HepG2 (cell line): ENCODE results near the gene ATP10A.

Source experiments
- ATF3 ChIP-seq: sonication (generic); formaldehyde crosslinking; IDR thresholded peaks from 2 replicates; pipeline ENCODE4 v1.4.0; 2020; ENCODE audit warnings: missing genetic modification reagents
- DNMT1 ChIP-seq: sonication (generic); formaldehyde crosslinking; IDR thresholded peaks from 2 replicates; pipeline ENCODE4 v1.5.1; 2020; ENCODE audit warnings: mild to moderate bottlenecking, missing genetic modification reagents
- KDM5B ChIP-seq: sonication (generic); formaldehyde crosslinking; IDR thresholded peaks from 2 replicates; pipeline ENCODE4 v1.4.0; 2020; ENCODE audit warnings: missing genetic modification reagents, mild to moderate bottlenecking, borderline replicate concordance
- MTF1 ChIP-seq: sonication (generic); formaldehyde crosslinking; IDR thresholded peaks from 2 replicates; pipeline ENCODE4 v1.5.0; 2020; ENCODE audit warnings: missing genetic modification reagents
- ZNF136 ChIP-seq: sonication (generic); formaldehyde crosslinking; IDR thresholded peaks from 2 replicates; pipeline ENCODE4 v1.8.1; 2022; ENCODE audit warnings: low read depth, mild to moderate bottlenecking, moderate library complexity, missing genetic modification reagents
- ZNF274 ChIP-seq: sonication (generic); formaldehyde crosslinking; IDR thresholded peaks from 2 replicates; pipeline ENCODE4 v1.5.1; 2020; ENCODE audit warnings: mild to moderate bottlenecking, missing genetic modification reagents
- TF ChIP-seq, protein P1 (sequence below): sonication (generic); formaldehyde crosslinking; IDR thresholded peaks from 2 replicates; pipeline ENCODE4 v1.5.0; 2020; ENCODE audit warnings: missing genetic modification reagents
- TF ChIP-seq, protein P2 (sequence below): sonication (generic); formaldehyde crosslinking; IDR thresholded peaks from 2 replicates; pipeline ENCODE4 v1.9.0; 2021; ENCODE audit warnings: missing genetic modification reagents, borderline replicate concordance
- TF ChIP-seq, protein P3 (sequence below): sonication (generic); formaldehyde crosslinking; IDR thresholded peaks from 2 replicates; pipeline ENCODE4 v1.5.0; 2020; ENCODE audit warnings: mild to moderate bottlenecking, missing genetic modification reagents, moderate library complexity

GRCh38 chr15:25777037-25777436, 86.1 kb downstream of the ATP10A start:
- TF ChIP-seq ATF3 (CRISPR knock-in tag) (no peak), ZNF136 (no peak), KDM5B (CRISPR knock-in tag) (no peak), MTF1 (no peak), ZNF274 (CRISPR knock-in tag) (no peak), DNMT1 (CRISPR knock-in tag) (no peak)
- TF ChIP-seq, protein P1, sequence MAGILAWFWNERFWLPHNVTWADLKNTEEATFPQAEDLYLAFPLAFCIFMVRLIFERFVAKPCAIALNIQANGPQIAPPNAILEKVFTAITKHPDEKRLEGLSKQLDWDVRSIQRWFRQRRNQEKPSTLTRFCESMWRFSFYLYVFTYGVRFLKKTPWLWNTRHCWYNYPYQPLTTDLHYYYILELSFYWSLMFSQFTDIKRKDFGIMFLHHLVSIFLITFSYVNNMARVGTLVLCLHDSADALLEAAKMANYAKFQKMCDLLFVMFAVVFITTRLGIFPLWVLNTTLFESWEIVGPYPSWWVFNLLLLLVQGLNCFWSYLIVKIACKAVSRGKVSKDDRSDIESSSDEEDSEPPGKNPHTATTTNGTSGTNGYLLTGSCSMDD (CRISPR knock-in tag) = no peak
- TF ChIP-seq, protein P2, sequence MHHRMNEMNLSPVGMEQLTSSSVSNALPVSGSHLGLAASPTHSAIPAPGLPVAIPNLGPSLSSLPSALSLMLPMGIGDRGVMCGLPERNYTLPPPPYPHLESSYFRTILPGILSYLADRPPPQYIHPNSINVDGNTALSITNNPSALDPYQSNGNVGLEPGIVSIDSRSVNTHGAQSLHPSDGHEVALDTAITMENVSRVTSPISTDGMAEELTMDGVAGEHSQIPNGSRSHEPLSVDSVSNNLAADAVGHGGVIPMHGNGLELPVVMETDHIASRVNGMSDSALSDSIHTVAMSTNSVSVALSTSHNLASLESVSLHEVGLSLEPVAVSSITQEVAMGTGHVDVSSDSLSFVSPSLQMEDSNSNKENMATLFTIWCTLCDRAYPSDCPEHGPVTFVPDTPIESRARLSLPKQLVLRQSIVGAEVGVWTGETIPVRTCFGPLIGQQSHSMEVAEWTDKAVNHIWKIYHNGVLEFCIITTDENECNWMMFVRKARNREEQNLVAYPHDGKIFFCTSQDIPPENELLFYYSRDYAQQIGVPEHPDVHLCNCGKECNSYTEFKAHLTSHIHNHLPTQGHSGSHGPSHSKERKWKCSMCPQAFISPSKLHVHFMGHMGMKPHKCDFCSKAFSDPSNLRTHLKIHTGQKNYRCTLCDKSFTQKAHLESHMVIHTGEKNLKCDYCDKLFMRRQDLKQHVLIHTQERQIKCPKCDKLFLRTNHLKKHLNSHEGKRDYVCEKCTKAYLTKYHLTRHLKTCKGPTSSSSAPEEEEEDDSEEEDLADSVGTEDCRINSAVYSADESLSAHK (CRISPR knock-in tag) = no peak
- TF ChIP-seq, protein P3, sequence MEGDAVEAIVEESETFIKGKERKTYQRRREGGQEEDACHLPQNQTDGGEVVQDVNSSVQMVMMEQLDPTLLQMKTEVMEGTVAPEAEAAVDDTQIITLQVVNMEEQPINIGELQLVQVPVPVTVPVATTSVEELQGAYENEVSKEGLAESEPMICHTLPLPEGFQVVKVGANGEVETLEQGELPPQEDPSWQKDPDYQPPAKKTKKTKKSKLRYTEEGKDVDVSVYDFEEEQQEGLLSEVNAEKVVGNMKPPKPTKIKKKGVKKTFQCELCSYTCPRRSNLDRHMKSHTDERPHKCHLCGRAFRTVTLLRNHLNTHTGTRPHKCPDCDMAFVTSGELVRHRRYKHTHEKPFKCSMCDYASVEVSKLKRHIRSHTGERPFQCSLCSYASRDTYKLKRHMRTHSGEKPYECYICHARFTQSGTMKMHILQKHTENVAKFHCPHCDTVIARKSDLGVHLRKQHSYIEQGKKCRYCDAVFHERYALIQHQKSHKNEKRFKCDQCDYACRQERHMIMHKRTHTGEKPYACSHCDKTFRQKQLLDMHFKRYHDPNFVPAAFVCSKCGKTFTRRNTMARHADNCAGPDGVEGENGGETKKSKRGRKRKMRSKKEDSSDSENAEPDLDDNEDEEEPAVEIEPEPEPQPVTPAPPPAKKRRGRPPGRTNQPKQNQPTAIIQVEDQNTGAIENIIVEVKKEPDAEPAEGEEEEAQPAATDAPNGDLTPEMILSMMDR (CRISPR knock-in tag) = no peak
